Nephron (organoid): ENCODE results near the gene ATAD5.
"Not testable (repeated sequence)": the region's sequence is repeated elsewhere in the genome, so short reads cannot be mapped to it uniquely, and the experiment has no call there.

ENCODE experiments used
- H3K27ac Mint-ChIP-seq, 3 experiments: 2 replicates each; pipeline ENCODE4 v1.8.0; 2020; ENCODE audit warnings: mixed read lengths in 3 of 3, mild to moderate bottlenecking in 2 of 3, moderate library complexity in 1 of 3
- H3K27me3 Mint-ChIP-seq: 2 replicates; pipeline ENCODE4 v1.8.0; 2021; ENCODE audit warnings: low read depth, mild to moderate bottlenecking, moderate library complexity, mixed read lengths
- H3K36me3 Mint-ChIP-seq: 2 replicates; pipeline ENCODE4 v1.8.0; 2020; ENCODE audit warnings: low read depth, mixed read lengths
- H3K4me1 Mint-ChIP-seq: 2 replicates; pipeline ENCODE4 v1.8.0; 2020; ENCODE audit warnings: mixed read lengths
- H3K4me3 Mint-ChIP-seq, 3 experiments: 2 replicates each; pipeline ENCODE4 v1.8.0; 2020; ENCODE audit warnings: mild to moderate bottlenecking in 3 of 3, mixed read lengths in 3 of 3, moderate library complexity in 2 of 3
- H3K9me3 Mint-ChIP-seq: 2 replicates; pipeline ENCODE4 v1.8.0; 2020; ENCODE audit warnings: mixed read lengths
- CTCF ChIP-seq, 3 experiments: fragments of 200-600 bp; sonication (generic); IDR thresholded peaks; one replicate each; pipeline ENCODE4 v1.5.0; 2021; ENCODE audit warnings: antibody characterized with exemption in 3 of 3; ENCODE audit not compliant: unreplicated experiment in 3 of 3

Gene ATAD5

GRCh38 chr17:30930495-30930894, 98.7 kb downstream of the ATAD5 start:
- Mint-ChIP-seq H3K9me3 (no peaks in the 10 kb centered on the region), H3K27ac (no peak overlapping the region)

GRCh38 chr17:30931582-30931981, 99.8 kb downstream of the ATAD5 start:
- H3K9me3 Mint-ChIP-seq, H3K36me3 Mint-ChIP-seq, H3K4me3 Mint-ChIP-seq, H3K27ac Mint-ChIP-seq, H3K4me1 Mint-ChIP-seq: not testable (repeated sequence)
- H3K27me3 Mint-ChIP-seq = peaks cover 19% of the 10 kb centered on the region

More at GRCh38 chr17:30930495-30930894, 98.7 kb downstream of the ATAD5 start:
- Mint-ChIP-seq H3K36me3 (no peaks in the 10 kb centered on the region), H3K4me1 (no peaks in the 10 kb centered on the region), H3K4me3 (no peak overlapping the region), H3K27me3 (peaks cover 30% of the 10 kb centered on the region)
- TF ChIP-seq CTCF (IDR thresholded peaks at IDR 0.05; ENCODE audit: unreplicated experiment in 3 of 3) = no peak

- Mint-ChIP-seq H3K27ac (no peak overlapping the region), H3K9me3 (no peaks in the 10 kb centered on the region), H3K36me3 (no peaks in the 10 kb centered on the region), H3K4me3 (no peak overlapping the region), H3K27me3 (peaks cover 9% of the 10 kb centered on the region), H3K4me1 (no peaks in the 10 kb centered on the region)
- TF ChIP-seq CTCF (IDR thresholded peaks at IDR 0.05; ENCODE audit: unreplicated experiment in 3 of 3) = no peak
These were observed 102.2 kb downstream of the ATAD5 start for GRCh38 chr17:30933966-30934365.

- Mint-ChIP-seq H3K27ac (no peak overlapping the region), H3K4me3 (no peak overlapping the region), H3K9me3 (no peaks in the 10 kb centered on the region), H3K36me3 (no peaks in the 10 kb centered on the region), H3K4me1 (no peaks in the 10 kb centered on the region), H3K27me3 (no peaks in the 10 kb centered on the region)
- TF ChIP-seq CTCF (IDR thresholded peaks at IDR 0.05; ENCODE audit: unreplicated experiment in 3 of 3) = no peak
These were observed 107.4 kb downstream of the ATAD5 start for GRCh38 chr17:30939051-30939689.

- no peaks in the 10 kb centered on the region for H3K36me3 Mint-ChIP-seq
- no peaks in the 10 kb centered on the region for H3K4me1 Mint-ChIP-seq
- no peak overlapping the region for H3K4me3 Mint-ChIP-seq
- H3K27ac Mint-ChIP-seq = no peak overlapping the region
- H3K9me3 Mint-ChIP-seq = no peaks in the 10 kb centered on the region
- H3K27me3 Mint-ChIP-seq = no peaks in the 10 kb centered on the region
- no peak for TF ChIP-seq CTCF (IDR thresholded peaks at IDR 0.05; ENCODE audit: unreplicated experiment in 3 of 3)
These were observed 110.7 kb downstream of the ATAD5 start for GRCh38 chr17:30942308-30943079.
